GM23248 (cell line): Measurements from ENCODE around the gene CST9L.

ENCODE experiments used
- EZH2 ChIP-seq: fragments of 200-600 bp; sonication (generic); IDR thresholded peaks from 2 replicates; pipeline ENCODE4 v1.6.1; 2018; ENCODE audit warnings: antibody characterized with exemption, mild to moderate bottlenecking; ENCODE audit not compliant: insufficient read depth, poor library complexity, severe bottlenecking
- EZH2phosphoT487 ChIP-seq: fragments of 200-600 bp; sonication (generic); IDR thresholded peaks from 2 replicates; pipeline ENCODE4 v1.6.1; 2018; ENCODE audit warnings: antibody characterized with exemption, moderate library complexity, mild to moderate bottlenecking, low read depth; ENCODE audit not compliant: insufficient read depth

DNA sequence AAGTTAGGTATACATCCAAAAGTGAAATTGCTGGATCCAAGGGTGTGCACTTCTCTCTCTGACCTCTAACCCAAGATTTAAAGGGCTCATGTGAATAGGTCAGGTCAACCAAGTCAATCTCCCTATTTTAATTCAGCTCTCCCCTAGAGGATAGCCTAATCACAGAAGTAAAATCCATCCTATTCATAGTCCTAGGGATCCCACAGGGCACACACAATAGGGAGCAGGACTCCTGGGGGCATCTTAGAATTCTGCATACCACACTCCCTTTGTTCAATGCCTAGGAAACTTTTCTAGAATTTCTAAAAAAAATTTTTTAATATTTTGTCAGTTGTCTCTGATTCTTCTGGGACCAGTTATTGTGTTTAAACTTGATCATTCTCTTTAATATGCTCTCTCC, 35.1 kb downstream of the CST9L start:
- no peak for TF ChIP-seq EZH2
- no peak for TF ChIP-seq EZH2phosphoT487
